Left kidney (tissue), 2 donors: ENCODE results near the gene ASB6. TPM values are rescaled to one million over a fixed set of nuclear protein-coding genes. Genes with fewer than 3 reads are reported as not detected.
"Not testable (repeated sequence)": the region's sequence is repeated elsewhere in the genome, so short reads cannot be mapped to it uniquely, and the experiment has no call there.

ENCODE experiments used
- DNase-seq: peaks from one replicate; pipeline ENCODE4 v3.0.0-alpha.2; 2013
- polyA plus RNA-seq: library from polyadenylated mRNA; unstranded; fragments of 120-200 nt; gene quantifications from one replicate; pipeline ENCODE4 v1.2.1, GENCODE V29; 2013; ENCODE audit not compliant: insufficient read length

The ASB6 gene
- polyA plus RNA-seq, 1 donor: 16.4 TPM

GRCh38 chr9:129669141-129669718 is 27.3 kb upstream of the ASB6 start:
- DNase-seq: no peak

- no peak for DNase-seq
Measured at GRCh38 chr9:129667850-129668249, 25.9 kb upstream of the ASB6 start.

GRCh38 chr9:129667378-129667777 is 25.4 kb upstream of the ASB6 start:
- DNase-seq: no peak

- DNase-seq: no peak
Measured at GRCh38 chr9:129666575-129666974, 24.6 kb upstream of the ASB6 start.

GRCh38 chr9:129665814-129666520 is 24.0 kb upstream of the ASB6 start:
- no peak for DNase-seq

- no peak for DNase-seq
Measured at GRCh38 chr9:129665389-129665775, 23.4 kb upstream of the ASB6 start, which contains the start of gene PRRX2. Gene PRRX2, plus strand, starts transcription at chr9:129665647. Its CDS starts 221 bp downstream, at chr9:129665868.

- no peak for DNase-seq
Measured at GRCh38 chr9:129664746-129665388, 22.9 kb upstream of the ASB6 start.

GRCh38 chr9:129662239-129662638 is 20.3 kb upstream of the ASB6 start:
- DNase-seq: not testable (repeated sequence)

- DNase-seq: no peak
Measured at GRCh38 chr9:129661029-129661428, 19.1 kb upstream of the ASB6 start.

- no peak for DNase-seq
Measured at GRCh38 chr9:129656795-129657390, 14.9 kb upstream of the ASB6 start.

- no peak for DNase-seq
Measured at GRCh38 chr9:129655696-129656095, 13.7 kb upstream of the ASB6 start.

GRCh38 chr9:129655154-129655553 is 13.2 kb upstream of the ASB6 start:
- DNase-seq: no peak

- DNase-seq: no peak
Measured at GRCh38 chr9:129654554-129655040, 12.6 kb upstream of the ASB6 start.

GRCh38 chr9:129653823-129654553 is 12.0 kb upstream of the ASB6 start:
- peak; percentile 75 for DNase-seq

- no peak for DNase-seq
Measured at GRCh38 chr9:129650680-129651235, 8.8 kb upstream of the ASB6 start.

- no peak for DNase-seq
Measured at GRCh38 chr9:129649726-129650679, 8.1 kb upstream of the ASB6 start.

GRCh38 chr9:129648764-129649115 is 6.8 kb upstream of the ASB6 start:
- DNase-seq: no peak

- no peak for DNase-seq
Measured at GRCh38 chr9:129648092-129648763, 6.3 kb upstream of the ASB6 start.

- no peak for DNase-seq
Measured at GRCh38 chr9:129647635-129648034, 5.7 kb upstream of the ASB6 start.

GRCh38 chr9:129646654-129647053 is 4.7 kb upstream of the ASB6 start:
- no peak for DNase-seq
